ENCODE results near the gene KIF17. TPM values are rescaled to one million over a fixed set of nuclear protein-coding genes. Genes with fewer than 3 reads are reported as not detected.

The KIF17 gene
- polyA plus RNA-seq, 2 of the 4 experiments (the other 2 are of a cell fraction), result 0.78 to 1.0 TPM

DNA sequence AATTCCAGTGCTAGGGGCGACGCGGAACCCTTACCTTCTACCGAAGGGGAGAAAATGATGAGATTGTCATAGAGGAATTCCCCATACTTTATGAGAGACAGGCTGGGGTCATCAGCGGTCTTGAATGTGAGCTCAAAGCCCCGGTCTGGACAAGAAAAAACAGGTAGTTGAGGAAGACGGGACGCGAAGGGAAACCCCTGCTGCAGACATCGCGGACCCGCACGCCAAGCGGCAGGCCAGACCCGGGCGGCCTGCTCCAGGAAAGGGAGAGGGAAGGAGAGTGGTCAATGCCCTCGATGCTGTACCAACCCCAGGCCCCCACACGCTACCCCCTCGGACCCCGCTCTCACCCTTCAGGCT lies 57.0 kb downstream of the KIF17 start:
- H3K4me2 ChIP-seq, result peak overlapping the region; percentile 97
- no peak for DNase-seq (ENCODE audit: low read depth in 1 of 2, low spot score in 1 of 2)
- under 1% methylated on average over 16 of the region's 20 CpGs for WGBS (ENCODE audit: missing lambda C conversion rate)
- ChIA-PET CTCF (interaction anchor here (0.6 to 2.4 kb wide), 6 partner anchors 9 to 62 kb away, joined by 3 to 7 read pairs (median 4); no protein-coding TSS in a partner anchor), POLR2A (interaction anchor here (0.9 to 1.2 kb wide), 4 partner anchors 27 to 153 kb away, joined by 3 to 4 read pairs (median 3); partner anchors contain the start of genes HP1BP3 and MUL1)
- H3K27ac ChIP-seq, result peak overlapping the region; percentile 89 to 98
- peak overlapping the region; percentile 94 for H3K4me3 ChIP-seq
- no peaks in the 10 kb centered on the region for H3K9me3 ChIP-seq
- ATAC-seq, result no peak; a peak in 3 of 6 replicates
- no peak for FAIRE-seq
- peaks cover 18% of the 10 kb centered on the region for H3K4me1 ChIP-seq
- TF ChIP-seq HOXB5 (CRISPR knock-in tag; IDR thresholded peaks at IDR 0.05), result no peak
- TF ChIP-seq MAFK (IDR thresholded peaks at IDR 0.05; ENCODE audit: partially characterized antibody), result no peak
- no peak for TF ChIP-seq JUNB (IDR thresholded peaks at IDR 0.05)
- TF ChIP-seq MAZ (IDR thresholded peaks at IDR 0.05; ENCODE audit: borderline replicate concordance, low read depth, low read length), result no peak
- no peak for TF ChIP-seq RCOR1 (IDR thresholded peaks at IDR 0.05; ENCODE audit: low read depth, low read length)
- no peak for TF ChIP-seq HEYL (CRISPR knock-in tag; IDR thresholded peaks at IDR 0.05)
- TF ChIP-seq ZNF302 (CRISPR knock-in tag; IDR thresholded peaks at IDR 0.05), result no peak
- no peak for TF ChIP-seq RAD21 (conservative IDR thresholded peaks at IDR 0.05 in 1 of 2, IDR thresholded peaks at IDR 0.05 in 1 of 2)
- TF ChIP-seq, protein P1, sequence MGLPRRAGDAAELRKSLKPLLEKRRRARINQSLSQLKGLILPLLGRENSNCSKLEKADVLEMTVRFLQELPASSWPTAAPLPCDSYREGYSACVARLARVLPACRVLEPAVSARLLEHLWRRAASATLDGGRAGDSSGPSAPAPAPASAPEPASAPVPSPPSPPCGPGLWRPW (IDR thresholded peaks at IDR 0.05), result no peak
- TF ChIP-seq, protein P2, sequence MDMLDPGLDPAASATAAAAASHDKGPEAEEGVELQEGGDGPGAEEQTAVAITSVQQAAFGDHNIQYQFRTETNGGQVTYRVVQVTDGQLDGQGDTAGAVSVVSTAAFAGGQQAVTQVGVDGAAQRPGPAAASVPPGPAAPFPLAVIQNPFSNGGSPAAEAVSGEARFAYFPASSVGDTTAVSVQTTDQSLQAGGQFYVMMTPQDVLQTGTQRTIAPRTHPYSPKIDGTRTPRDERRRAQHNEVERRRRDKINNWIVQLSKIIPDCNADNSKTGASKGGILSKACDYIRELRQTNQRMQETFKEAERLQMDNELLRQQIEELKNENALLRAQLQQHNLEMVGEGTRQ (IDR thresholded peaks at IDR 0.05), result no peak
- TF ChIP-seq NR3C1 (IDR thresholded peaks at IDR 0.05), result no peak
- no peak for TF ChIP-seq NFE2L2 (conservative IDR thresholded peaks at IDR 0.05; ENCODE audit: low read length)
- TF ChIP-seq ZC3H11A (IDR thresholded peaks at IDR 0.05), result no peak
- no peak for TF ChIP-seq EHMT2 (IDR thresholded peaks at IDR 0.05; ENCODE audit: low read depth)
- no peak for TF ChIP-seq ZSCAN20 (CRISPR knock-in tag; IDR thresholded peaks at IDR 0.05)
- no peak for TF ChIP-seq CHD2 (IDR thresholded peaks at IDR 0.05; ENCODE audit: low read length, partially characterized antibody)
- no peak for TF ChIP-seq CEBPB (IDR thresholded peaks at IDR 0.05)
- TF ChIP-seq, protein P3, sequence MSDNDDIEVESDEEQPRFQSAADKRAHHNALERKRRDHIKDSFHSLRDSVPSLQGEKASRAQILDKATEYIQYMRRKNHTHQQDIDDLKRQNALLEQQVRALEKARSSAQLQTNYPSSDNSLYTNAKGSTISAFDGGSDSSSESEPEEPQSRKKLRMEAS (IDR thresholded peaks at IDR 0.05), result no peak
- TF ChIP-seq EP300 (IDR thresholded peaks at IDR 0.05), result no peak

DNA sequence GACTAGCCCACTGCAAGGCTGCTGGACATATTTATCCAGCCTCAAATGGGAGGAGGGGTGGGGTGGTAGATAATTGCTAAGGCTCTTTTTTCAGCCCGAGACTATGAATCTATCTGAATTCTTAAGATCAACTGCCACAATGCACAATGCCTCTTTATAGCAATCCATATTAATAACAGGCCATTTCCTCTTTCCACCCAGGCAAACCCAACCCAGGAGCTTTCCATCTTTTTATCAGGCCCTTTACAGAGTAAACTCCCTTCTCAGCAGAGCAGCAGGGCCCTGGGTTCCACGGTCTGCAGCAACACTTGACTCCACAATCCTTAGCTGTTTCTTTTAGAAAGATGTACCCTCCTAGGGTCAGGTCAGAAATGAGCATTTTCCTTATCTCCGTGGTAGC lies 57.4 kb downstream of the KIF17 start:
- WGBS (ENCODE audit: missing lambda C conversion rate), result 2% methylated on average over 2 of the region's 3 CpGs
- ATAC-seq (no peak), FAIRE-seq (no peak), DNase-seq (ENCODE audit: low read depth in 1 of 2, low spot score in 1 of 2) (no peak)
- Histone ChIP-seq H3K4me1 (peaks cover 18% of the 10 kb centered on the region), H3K9me3 (no peaks in the 10 kb centered on the region), H3K27ac (peak overlapping the region; percentile 89 to 98), H3K4me2 (peak overlapping the region; percentile 97), H3K4me3 (peak overlapping the region; percentile 94)
- CTCF ChIA-PET, result interaction anchor here (0.6 to 2.4 kb wide), 4 partner anchors 8 to 61 kb away, joined by 3 to 7 read pairs (median 4); no protein-coding TSS in a partner anchor
- POLR2A ChIA-PET, result interaction anchor here (1.2 kb wide), 1 partner anchor 152 kb away, joined by 3 read pairs; the partner anchor contains the start of gene MUL1
- TF ChIP-seq, protein P4, sequence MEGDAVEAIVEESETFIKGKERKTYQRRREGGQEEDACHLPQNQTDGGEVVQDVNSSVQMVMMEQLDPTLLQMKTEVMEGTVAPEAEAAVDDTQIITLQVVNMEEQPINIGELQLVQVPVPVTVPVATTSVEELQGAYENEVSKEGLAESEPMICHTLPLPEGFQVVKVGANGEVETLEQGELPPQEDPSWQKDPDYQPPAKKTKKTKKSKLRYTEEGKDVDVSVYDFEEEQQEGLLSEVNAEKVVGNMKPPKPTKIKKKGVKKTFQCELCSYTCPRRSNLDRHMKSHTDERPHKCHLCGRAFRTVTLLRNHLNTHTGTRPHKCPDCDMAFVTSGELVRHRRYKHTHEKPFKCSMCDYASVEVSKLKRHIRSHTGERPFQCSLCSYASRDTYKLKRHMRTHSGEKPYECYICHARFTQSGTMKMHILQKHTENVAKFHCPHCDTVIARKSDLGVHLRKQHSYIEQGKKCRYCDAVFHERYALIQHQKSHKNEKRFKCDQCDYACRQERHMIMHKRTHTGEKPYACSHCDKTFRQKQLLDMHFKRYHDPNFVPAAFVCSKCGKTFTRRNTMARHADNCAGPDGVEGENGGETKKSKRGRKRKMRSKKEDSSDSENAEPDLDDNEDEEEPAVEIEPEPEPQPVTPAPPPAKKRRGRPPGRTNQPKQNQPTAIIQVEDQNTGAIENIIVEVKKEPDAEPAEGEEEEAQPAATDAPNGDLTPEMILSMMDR (IDR thresholded peaks at IDR 0.05), result no peak
- no peak for TF ChIP-seq HOXB5 (CRISPR knock-in tag; IDR thresholded peaks at IDR 0.05)
- no peak for TF ChIP-seq RCOR1 (IDR thresholded peaks at IDR 0.05; ENCODE audit: low read depth, low read length)
- TF ChIP-seq CEBPB (IDR thresholded peaks at IDR 0.05), result no peak
- TF ChIP-seq TFCP2L1 (CRISPR knock-in tag; IDR thresholded peaks at IDR 0.05), result no peak
- no peak for TF ChIP-seq MAFK (IDR thresholded peaks at IDR 0.05; ENCODE audit: partially characterized antibody)
- no peak for TF ChIP-seq RFX5 (IDR thresholded peaks at IDR 0.05)
- no peak for TF ChIP-seq HEYL (CRISPR knock-in tag; IDR thresholded peaks at IDR 0.05)
- TF ChIP-seq NPAS2 (CRISPR knock-in tag; IDR thresholded peaks at IDR 0.05; ENCODE audit: borderline replicate concordance), result no peak
- no peak for TF ChIP-seq ESRRA (IDR thresholded peaks at IDR 0.05; ENCODE audit: borderline replicate concordance, low read length)
- TF ChIP-seq, protein P5, sequence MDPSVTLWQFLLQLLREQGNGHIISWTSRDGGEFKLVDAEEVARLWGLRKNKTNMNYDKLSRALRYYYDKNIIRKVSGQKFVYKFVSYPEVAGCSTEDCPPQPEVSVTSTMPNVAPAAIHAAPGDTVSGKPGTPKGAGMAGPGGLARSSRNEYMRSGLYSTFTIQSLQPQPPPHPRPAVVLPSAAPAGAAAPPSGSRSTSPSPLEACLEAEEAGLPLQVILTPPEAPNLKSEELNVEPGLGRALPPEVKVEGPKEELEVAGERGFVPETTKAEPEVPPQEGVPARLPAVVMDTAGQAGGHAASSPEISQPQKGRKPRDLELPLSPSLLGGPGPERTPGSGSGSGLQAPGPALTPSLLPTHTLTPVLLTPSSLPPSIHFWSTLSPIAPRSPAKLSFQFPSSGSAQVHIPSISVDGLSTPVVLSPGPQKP (IDR thresholded peaks at IDR 0.05; ENCODE audit: low read depth, low read length), result no peak
- TF ChIP-seq, protein P1 (IDR thresholded peaks at IDR 0.05), result no peak
- no peak for TF ChIP-seq FOXS1 (CRISPR knock-in tag; IDR thresholded peaks at IDR 0.05)
- TF ChIP-seq BHLHE40 (IDR thresholded peaks at IDR 0.05; ENCODE audit: low read depth, low read length), result no peak
- TF ChIP-seq FOSL2 (IDR thresholded peaks at IDR 0.05), result no peak
- TF ChIP-seq FOSL2 (CRISPR knock-in tag; IDR thresholded peaks at IDR 0.05), result no peak
- TF ChIP-seq CBX8 (IDR thresholded peaks at IDR 0.05), result no peak
- TF ChIP-seq TP53 (CRISPR knock-in tag; IDR thresholded peaks at IDR 0.05), result no peak
- TF ChIP-seq, protein P6, sequence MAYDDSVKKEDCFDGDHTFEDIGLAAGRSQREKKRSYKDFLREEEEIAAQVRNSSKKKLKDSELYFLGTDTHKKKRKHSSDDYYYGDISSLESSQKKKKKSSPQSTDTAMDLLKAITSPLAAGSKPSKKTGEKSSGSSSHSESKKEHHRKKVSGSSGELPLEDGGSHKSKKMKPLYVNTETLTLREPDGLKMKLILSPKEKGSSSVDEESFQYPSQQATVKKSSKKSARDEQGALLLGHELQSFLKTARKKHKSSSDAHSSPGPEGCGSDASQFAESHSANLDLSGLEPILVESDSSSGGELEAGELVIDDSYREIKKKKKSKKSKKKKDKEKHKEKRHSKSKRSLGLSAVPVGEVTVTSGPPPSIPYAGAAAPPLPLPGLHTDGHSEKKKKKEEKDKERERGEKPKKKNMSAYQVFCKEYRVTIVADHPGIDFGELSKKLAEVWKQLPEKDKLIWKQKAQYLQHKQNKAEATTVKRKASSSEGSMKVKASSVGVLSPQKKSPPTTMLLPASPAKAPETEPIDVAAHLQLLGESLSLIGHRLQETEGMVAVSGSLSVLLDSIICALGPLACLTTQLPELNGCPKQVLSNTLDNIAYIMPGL (CRISPR knock-in tag; IDR thresholded peaks at IDR 0.05; ENCODE audit: borderline replicate concordance), result no peak
